Measurements from ENCODE around the gene CDKN1B.

- TF ChIP-seq CTCF (IDR thresholded peaks at IDR 0.05 in 2 of 3, conservative IDR thresholded peaks at IDR 0.05 in 1 of 3; ENCODE audit: borderline replicate concordance in 1 of 3, insufficient read depth in 1 of 3, low read depth in 2 of 3, low read length in 2 of 3) (no peak), EZH2 (IDR thresholded peaks at IDR 0.05) (no peak), POLR2A (IDR thresholded peaks at IDR 0.05; ENCODE audit: borderline replicate concordance, extremely low read depth, insufficient read depth, insufficient read length) (no peak), TCF7L2 (IDR thresholded peaks at IDR 0.05; ENCODE audit: borderline replicate concordance, extremely low read depth, insufficient read depth, insufficient read length) (no peak), FOSL1 (IDR thresholded peaks at IDR 0.05; ENCODE audit: low read depth) (no peak), YY1 (IDR thresholded peaks at IDR 0.05; ENCODE audit: extremely low read depth, insufficient replicate concordance, low read depth, low read length) (no peak), MAX (IDR thresholded peaks at IDR 0.05) (no peak), RAD21 (IDR thresholded peaks at IDR 0.05; ENCODE audit: low read depth) (no peak), POLR2AphosphoS5 (IDR thresholded peaks at IDR 0.05; ENCODE audit: low read depth, low read length) (no peak), CEBPB (IDR thresholded peaks at IDR 0.05; ENCODE audit: low read depth) (no peak)
These were observed 42.2 kb downstream of the CDKN1B start for GRCh38 chr12:12759234-12759915.
